GM06990 (cell line): Measurements from ENCODE around the gene VIM.

Experiments used
- DNase-seq: peaks from one replicate; pipeline ENCODE4 v3.0.0-alpha.2; 2011; ENCODE audit not compliant: insufficient read length; ENCODE audit errors: extremely low read depth
- H3K27me3 ChIP-seq: replicated peaks from 2 replicates; pipeline ENCODE4 v1.6.0; 2011; ENCODE audit warnings: low read length; ENCODE audit not compliant: control insufficient read depth, insufficient read depth
- H3K36me3 ChIP-seq: 2 replicates; pipeline ENCODE4 v1.5.1; 2011; ENCODE audit warnings: low read length; ENCODE audit not compliant: control insufficient read depth, insufficient read depth
- H3K4me3 ChIP-seq: replicated peaks from 2 replicates; pipeline ENCODE4 v1.5.1; 2011; ENCODE audit warnings: low read depth, mild to moderate bottlenecking, control low read depth, low read length
- TF ChIP-seq, protein P1 (sequence below): IDR thresholded peaks from 2 replicates; pipeline ENCODE4 v1.5.1; 2011; ENCODE audit warnings: low read length, control low read depth, mild to moderate bottlenecking, inconsistent platforms; ENCODE audit not compliant: insufficient read depth, poor library complexity, severe bottlenecking

VIM gene

DNA sequence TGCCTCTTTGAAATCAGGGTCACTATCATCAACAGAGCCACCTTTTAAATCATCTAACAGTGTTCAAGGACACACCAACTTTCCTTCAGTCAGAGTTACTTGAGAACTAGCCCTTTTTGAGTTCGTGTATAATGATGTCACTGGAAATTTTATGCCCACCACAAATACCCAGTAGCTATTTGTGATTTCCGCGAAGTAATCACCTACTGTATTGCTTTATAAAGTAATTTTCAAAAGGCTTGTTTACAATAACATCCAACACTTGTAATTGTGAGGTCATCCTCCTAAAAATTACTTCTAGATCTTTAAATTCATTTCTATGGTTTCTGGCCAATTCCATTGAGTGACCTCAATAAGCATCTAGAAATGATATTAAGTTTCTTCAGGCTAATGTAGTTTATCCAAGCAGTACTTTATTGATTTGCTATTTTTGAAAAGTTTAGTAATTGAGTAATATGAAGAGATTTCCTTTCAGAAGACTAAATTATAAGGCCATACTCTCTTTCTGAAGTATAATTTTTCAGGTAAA is 39.3 kb upstream of the VIM start:
- Histone ChIP-seq H3K36me3 (no peaks in the 10 kb centered on the region), H3K27me3 (no peaks in the 10 kb centered on the region), H3K4me3 (no peak overlapping the region)
- DNase-seq, result no peak
- TF ChIP-seq, protein P1, sequence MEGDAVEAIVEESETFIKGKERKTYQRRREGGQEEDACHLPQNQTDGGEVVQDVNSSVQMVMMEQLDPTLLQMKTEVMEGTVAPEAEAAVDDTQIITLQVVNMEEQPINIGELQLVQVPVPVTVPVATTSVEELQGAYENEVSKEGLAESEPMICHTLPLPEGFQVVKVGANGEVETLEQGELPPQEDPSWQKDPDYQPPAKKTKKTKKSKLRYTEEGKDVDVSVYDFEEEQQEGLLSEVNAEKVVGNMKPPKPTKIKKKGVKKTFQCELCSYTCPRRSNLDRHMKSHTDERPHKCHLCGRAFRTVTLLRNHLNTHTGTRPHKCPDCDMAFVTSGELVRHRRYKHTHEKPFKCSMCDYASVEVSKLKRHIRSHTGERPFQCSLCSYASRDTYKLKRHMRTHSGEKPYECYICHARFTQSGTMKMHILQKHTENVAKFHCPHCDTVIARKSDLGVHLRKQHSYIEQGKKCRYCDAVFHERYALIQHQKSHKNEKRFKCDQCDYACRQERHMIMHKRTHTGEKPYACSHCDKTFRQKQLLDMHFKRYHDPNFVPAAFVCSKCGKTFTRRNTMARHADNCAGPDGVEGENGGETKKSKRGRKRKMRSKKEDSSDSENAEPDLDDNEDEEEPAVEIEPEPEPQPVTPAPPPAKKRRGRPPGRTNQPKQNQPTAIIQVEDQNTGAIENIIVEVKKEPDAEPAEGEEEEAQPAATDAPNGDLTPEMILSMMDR, result no peak

DNA sequence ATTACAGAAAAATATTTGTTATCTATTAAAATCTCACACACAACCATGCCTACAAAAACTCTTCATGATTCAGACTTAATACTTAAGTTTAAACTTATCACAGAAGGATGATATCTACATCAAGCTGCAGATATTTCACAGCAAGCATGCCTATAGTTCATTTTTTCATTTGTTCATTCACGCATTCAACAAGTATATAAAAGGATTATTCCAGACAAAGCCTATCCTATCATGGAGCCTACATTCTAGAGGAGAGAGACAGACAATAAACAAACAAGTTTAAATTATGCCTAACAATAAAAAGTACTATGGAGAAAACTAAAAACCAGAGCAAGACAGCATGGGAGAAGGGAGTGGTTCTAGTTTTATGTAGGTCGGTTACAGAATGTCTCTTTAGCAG is 37.4 kb upstream of the VIM start:
- H3K36me3 ChIP-seq, result no peaks in the 10 kb centered on the region
- no peaks in the 10 kb centered on the region for H3K27me3 ChIP-seq
- no peak overlapping the region for H3K4me3 ChIP-seq
- DNase-seq, result no peak
- TF ChIP-seq, protein P1, result no peak

DNA sequence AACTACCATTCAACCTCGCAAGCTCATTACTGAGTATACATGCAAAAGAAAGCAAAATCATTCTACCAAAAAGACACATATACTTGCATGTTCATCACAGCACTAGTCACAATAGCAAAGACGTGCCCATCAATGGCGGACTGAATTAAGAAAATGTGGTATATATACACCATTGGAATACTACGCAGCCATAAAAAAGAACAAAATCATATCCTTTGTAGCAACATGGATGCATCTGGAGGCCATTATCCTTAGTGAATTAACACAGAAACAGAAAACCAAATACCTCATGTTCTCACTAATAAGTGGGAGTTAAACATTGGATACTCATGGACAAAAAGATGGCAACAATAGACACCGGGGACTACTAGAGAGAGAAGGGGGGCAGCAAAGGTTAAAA is 33.0 kb upstream of the VIM start:
- no peak overlapping the region for H3K4me3 ChIP-seq
- TF ChIP-seq, protein P1, result no peak
- no peaks in the 10 kb centered on the region for H3K36me3 ChIP-seq
- no peaks in the 10 kb centered on the region for H3K27me3 ChIP-seq
- DNase-seq, result no peak

DNA sequence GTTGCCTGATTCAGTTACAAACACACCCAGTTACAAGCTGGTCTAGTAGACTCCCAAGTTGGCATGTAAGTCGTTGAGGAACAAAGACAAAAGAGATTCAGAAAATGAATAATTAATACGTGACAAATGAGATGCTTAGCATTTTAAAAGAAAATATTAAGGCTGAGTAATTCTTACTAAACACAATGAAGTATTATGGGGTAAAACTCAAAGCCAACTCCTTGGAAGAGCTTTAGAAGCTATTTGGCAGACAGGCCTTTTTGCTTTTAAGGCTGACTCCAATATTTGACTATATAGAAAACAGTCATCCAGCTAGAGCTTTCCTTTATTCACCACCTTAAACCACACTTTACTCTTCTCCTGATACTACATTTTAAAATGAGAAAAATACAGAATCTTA is 32.0 kb upstream of the VIM start:
- H3K4me3 ChIP-seq, result no peak overlapping the region
- H3K27me3 ChIP-seq, result no peaks in the 10 kb centered on the region
- no peak for DNase-seq
- no peaks in the 10 kb centered on the region for H3K36me3 ChIP-seq
- TF ChIP-seq, protein P1, result no peak

DNA sequence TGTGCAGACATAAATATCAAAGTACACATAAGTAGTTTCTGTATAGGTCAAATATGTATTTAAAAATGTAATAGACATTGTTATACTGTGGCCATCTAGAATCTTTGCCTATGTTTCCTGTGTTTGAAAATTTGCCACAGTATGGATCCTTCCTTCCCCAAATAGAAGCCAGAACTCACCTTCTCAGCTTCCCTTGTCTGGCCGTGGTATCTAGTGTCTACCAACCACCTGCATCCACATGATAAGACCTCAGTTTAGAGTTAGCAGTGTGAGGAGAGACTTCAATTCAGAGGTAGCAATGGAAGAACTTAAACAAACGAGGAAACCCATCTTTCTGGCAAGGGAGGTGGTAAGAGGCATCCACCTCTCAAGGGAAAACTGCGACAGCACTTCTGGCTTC is 31.5 kb upstream of the VIM start:
- TF ChIP-seq, protein P1, result no peak
- Histone ChIP-seq H3K36me3 (no peaks in the 10 kb centered on the region), H3K4me3 (no peak overlapping the region), H3K27me3 (no peaks in the 10 kb centered on the region)
- DNase-seq, result no peak

DNA sequence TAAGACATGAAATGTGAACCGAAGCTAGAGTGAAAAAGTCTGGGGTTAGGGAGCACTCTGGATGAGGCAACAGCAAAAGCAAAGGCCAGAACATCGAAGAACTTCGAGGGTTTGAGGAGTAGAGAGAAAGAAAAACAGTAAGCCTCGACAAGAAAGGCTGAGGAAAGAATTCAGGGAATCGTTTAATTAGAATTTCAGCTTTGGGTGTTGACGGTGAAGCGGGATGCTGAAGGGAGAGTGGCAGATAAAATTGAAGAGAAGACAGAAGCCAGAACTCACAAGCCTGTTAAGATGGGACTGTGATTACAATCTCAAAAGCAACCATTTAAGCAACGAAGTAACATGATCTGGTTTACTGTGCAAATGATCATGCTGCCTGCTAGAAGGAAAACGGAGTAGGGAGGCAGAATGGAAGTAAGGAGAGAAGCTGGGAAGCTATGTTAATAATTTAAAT is 28.7 kb upstream of the VIM start:
- Histone ChIP-seq H3K27me3 (no peaks in the 10 kb centered on the region), H3K36me3 (no peaks in the 10 kb centered on the region), H3K4me3 (no peak overlapping the region)
- no peak for DNase-seq
- TF ChIP-seq, protein P1, result no peak
